GM23338 (cell line): ENCODE results near the gene FLYWCH1. TPM values are rescaled to one million over a fixed set of nuclear protein-coding genes. Genes with fewer than 3 reads are reported as not detected.

Experiments used
- ATAC-seq: fragments of 200-7000 bp; cut with Tn5 transposase; 3 replicates; pipeline ENCODE4 v1.9.1; 2020
- DNase-seq: peaks from one replicate; pipeline ENCODE4 v3.0.0-alpha.2; 2015; ENCODE audit warnings: low spot score
- H2AFZ ChIP-seq: fragments of 200-600 bp; sonication (generic); 2 replicates; pipeline ENCODE4 v1.8.0; 2016; ENCODE audit warnings: antibody characterized with exemption, mild to moderate bottlenecking, moderate library complexity
- H3F3A ChIP-seq: fragments of 200-600 bp; sonication (generic); replicated peaks from 2 replicates; pipeline ENCODE4 v1.8.0; 2017; ENCODE audit warnings: antibody characterized with exemption, mixed run types, low read depth
- H3K27ac ChIP-seq: fragments of 200-600 bp; sonication (generic); 2 replicates; pipeline ENCODE4 v1.6.1; 2016; ENCODE audit warnings: low read depth
- H3K27me3 ChIP-seq: fragments of 200-600 bp; sonication (generic); 2 replicates; pipeline ENCODE4 v1.8.0; 2016; ENCODE audit warnings: mild to moderate bottlenecking, mixed run types, moderate library complexity; ENCODE audit not compliant: insufficient read depth
- H3K36me3 ChIP-seq: fragments of 200-600 bp; sonication (generic); 2 replicates; pipeline ENCODE4 v1.8.0; 2016; ENCODE audit warnings: mild to moderate bottlenecking; ENCODE audit not compliant: insufficient read depth
- H3K4me1 ChIP-seq: fragments of 200-600 bp; sonication (generic); 2 replicates; pipeline ENCODE4 v1.8.0; 2016; ENCODE audit warnings: mild to moderate bottlenecking, moderate library complexity; ENCODE audit not compliant: insufficient read depth
- H3K4me2 ChIP-seq: fragments of 200-600 bp; sonication (generic); 2 replicates; pipeline ENCODE4 v1.7.1; 2017; ENCODE audit warnings: mixed run types
- H3K4me3 ChIP-seq: fragments of 200-600 bp; sonication (generic); 2 replicates; pipeline ENCODE4 v1.6.1; 2016; ENCODE audit warnings: mixed run types
- H3K79me2 ChIP-seq: fragments of 200-600 bp; sonication (generic); replicated peaks from 2 replicates; pipeline ENCODE4 v1.8.0; 2017; ENCODE audit warnings: mild to moderate bottlenecking; ENCODE audit not compliant: insufficient read depth
- H3K9me2 ChIP-seq: fragments of 200-600 bp; sonication (generic); 2 replicates; pipeline ENCODE4 v1.8.0; 2017; ENCODE audit not compliant: insufficient read depth
- H4K20me1 ChIP-seq: fragments of 200-600 bp; sonication (generic); replicated peaks from 2 replicates; pipeline ENCODE4 v1.8.0; 2017; ENCODE audit warnings: mild to moderate bottlenecking; ENCODE audit not compliant: insufficient read depth
- H3K27ac Mint-ChIP-seq: 2 replicates; pipeline ENCODE4 v1.8.0; 2020; ENCODE audit warnings: inconsistent platforms, mild to moderate bottlenecking, moderate library complexity, mixed read lengths
- H3K27me3 Mint-ChIP-seq: 3 replicates; pipeline ENCODE4 v1.8.0; 2022; ENCODE audit warnings: low read depth, mild to moderate bottlenecking, moderate library complexity, mixed read lengths, inconsistent platforms; ENCODE audit not compliant: insufficient read depth, poor library complexity
- H3K36me3 Mint-ChIP-seq: 3 replicates; pipeline ENCODE4 v1.8.0; 2021; ENCODE audit warnings: low read depth, mild to moderate bottlenecking, inconsistent platforms, moderate library complexity, mixed read lengths
- H3K4me1 Mint-ChIP-seq: 3 replicates; pipeline ENCODE4 v1.8.0; 2020; ENCODE audit warnings: mild to moderate bottlenecking, inconsistent platforms, mixed read lengths
- H3K4me3 Mint-ChIP-seq: 3 replicates; pipeline ENCODE4 v1.8.0; 2021; ENCODE audit warnings: moderate library complexity, mild to moderate bottlenecking, inconsistent platforms, mixed read lengths
- H3K9me3 Mint-ChIP-seq: 3 replicates; pipeline ENCODE4 v1.8.0; 2020; ENCODE audit warnings: moderate library complexity, mild to moderate bottlenecking, inconsistent platforms, mixed read lengths
- CREB1 ChIP-seq: fragments of 250-450 bp; sonication (Bioruptor Pico); IDR thresholded peaks from 2 replicates; pipeline ENCODE4 v1.5.0; 2020; ENCODE audit warnings: low read depth, mild to moderate bottlenecking, moderate library complexity
- ETS1 ChIP-seq: IDR thresholded peaks from 2 replicates; pipeline ENCODE4 v1.6.1; 2016; ENCODE audit warnings: antibody characterized with exemption
- EZH2 ChIP-seq: fragments of 200-600 bp; sonication (generic); IDR thresholded peaks from one replicate; pipeline ENCODE4 v1.8.0; 2017; ENCODE audit warnings: antibody characterized with exemption, mild to moderate bottlenecking, low read depth; ENCODE audit not compliant: unreplicated experiment
- EZH2phosphoT487 ChIP-seq: fragments of 200-600 bp; sonication (generic); IDR thresholded peaks from one replicate; pipeline ENCODE4 v1.8.1; 2018; ENCODE audit warnings: antibody characterized with exemption; ENCODE audit not compliant: unreplicated experiment
- JUNB ChIP-seq: IDR thresholded peaks from one replicate; pipeline ENCODE4 v1.6.1; 2016; ENCODE audit warnings: antibody characterized with exemption; ENCODE audit not compliant: unreplicated experiment
- NANOG ChIP-seq: IDR thresholded peaks from 2 replicates; pipeline ENCODE4 v1.6.1; 2016; ENCODE audit warnings: antibody characterized with exemption, borderline replicate concordance
- POLR2AphosphoS5 ChIP-seq: IDR thresholded peaks from 2 replicates; pipeline ENCODE4 v1.6.1; 2016; ENCODE audit warnings: antibody characterized with exemption, low read depth
- REST ChIP-seq: IDR thresholded peaks from one replicate; pipeline ENCODE4 v1.6.1; 2018; ENCODE audit warnings: antibody characterized with exemption; ENCODE audit not compliant: unreplicated experiment
- STAT1 ChIP-seq: IDR thresholded peaks from one replicate; pipeline ENCODE4 v1.6.1; 2016; ENCODE audit warnings: antibody characterized with exemption; ENCODE audit not compliant: unreplicated experiment
- ZNF114 ChIP-seq: fragments of 250-450 bp; sonication (Bioruptor Pico); IDR thresholded peaks from 2 replicates; pipeline ENCODE4 v1.5.0; 2020; ENCODE audit warnings: mild to moderate bottlenecking, moderate library complexity
- ZNF462 ChIP-seq: fragments of 250-450 bp; sonication (Bioruptor Pico); IDR thresholded peaks from 2 replicates; pipeline ENCODE4 v1.5.0; 2020; ENCODE audit warnings: mild to moderate bottlenecking, moderate library complexity
- polyA plus RNA-seq: library from polyadenylated mRNA; unstranded; fragments of >200 nt; fragmentation: Nextera tagmentation; extraction: Ambion mirVana; gene quantifications from 2 replicates; pipeline ENCODE4 v1.2.1, GENCODE V29; 2016
- total RNA-seq: library from RNA; depleted of rRNA; stranded (reverse); fragments of >200 nt; shearing (Covaris generic); gene quantifications from 2 replicates; pipeline ENCODE4 v1.2.3, GENCODE V29; 2014

Gene FLYWCH1
- total and polyA plus RNA-seq, 2 experiments from 2014 or later = 6.0 to 29.3 TPM

GRCh38 chr16:2929693-2930092 lies 18.0 kb downstream of the FLYWCH1 start:
- Histone ChIP-seq H3K4me2 (no peak overlapping the region), H3K9me2 (no peaks in the 10 kb centered on the region), H4K20me1 (no peaks in the 10 kb centered on the region), H3K79me2 (no peaks in the 10 kb centered on the region), H2AFZ (no peak overlapping the region), H3K27ac (no peak overlapping the region), H3F3A (peaks cover 5% of the 10 kb centered on the region; the same call in 1 of the 2 replicates), H3K4me3 (no peak overlapping the region), H3K36me3 (no peaks in the 10 kb centered on the region), H3K27me3 (0 out of 2 replicates have a peak, but pooled peaks cover 7% of the 10 kb centered on the region), H3K4me1 (peaks cover 7% of the 10 kb centered on the region; the same call in 1 of the 2 replicates)
- Mint-ChIP-seq H3K27me3 (peaks cover 13% of the 10 kb centered on the region), H3K27ac (0 out of 2 replicates have a peak overlapping the region, but pooled peaks have one; percentile 36), H3K4me1 (peaks cover 42% of the 10 kb centered on the region), H3K36me3 (peaks cover 17% of the 10 kb centered on the region; the same call in 2 of the 3 replicates), H3K4me3 (no peak overlapping the region), H3K9me3 (peaks cover 9% of the 10 kb centered on the region; the same call in 2 of the 3 replicates)
- TF ChIP-seq CREB1 (CRISPR knock-in tag) = no peak
- no peak for TF ChIP-seq POLR2AphosphoS5
- TF ChIP-seq EZH2phosphoT487 = no peak
- ATAC-seq = no peak
- DNase-seq = no peak

- Histone ChIP-seq H3K4me2 (no peak overlapping the region), H3F3A (peaks cover 5% of the 10 kb centered on the region; the same call in 1 of the 2 replicates), H3K27ac (no peak overlapping the region), H4K20me1 (no peaks in the 10 kb centered on the region), H3K9me2 (no peaks in the 10 kb centered on the region), H3K4me3 (no peak overlapping the region), H3K4me1 (peaks cover 7% of the 10 kb centered on the region; the same call in 1 of the 2 replicates), H2AFZ (no peak overlapping the region), H3K79me2 (no peaks in the 10 kb centered on the region), H3K36me3 (no peaks in the 10 kb centered on the region), H3K27me3 (0 out of 2 replicates have a peak, but pooled peaks cover 7% of the 10 kb centered on the region)
- Mint-ChIP-seq H3K4me3 (no peak overlapping the region), H3K36me3 (peaks cover 18% of the 10 kb centered on the region; the same call in 2 of the 3 replicates), H3K27me3 (peaks cover 14% of the 10 kb centered on the region), H3K4me1 (peaks cover 40% of the 10 kb centered on the region), H3K9me3 (peaks cover 9% of the 10 kb centered on the region; the same call in 2 of the 3 replicates), H3K27ac (0 out of 2 replicates have a peak overlapping the region, but pooled peaks have one; percentile 36)
- DNase-seq (no peak), ATAC-seq (no peak)
- TF ChIP-seq NANOG = no peak
- TF ChIP-seq STAT1 = no peak
- TF ChIP-seq POLR2AphosphoS5 = no peak
- no peak for TF ChIP-seq ETS1
- TF ChIP-seq ZNF114 (CRISPR knock-in tag) = no peak
- TF ChIP-seq JUNB = no peak
- no peak for TF ChIP-seq EZH2
- no peak for TF ChIP-seq ZNF462
- no peak for TF ChIP-seq EZH2phosphoT487
- TF ChIP-seq REST = no peak
Observed at GRCh38 chr16:2930236-2930635, 18.5 kb downstream of the FLYWCH1 start.
